CD4-positive, alpha-beta memory T cell (primary cell): ENCODE data around the gene SBF1. TPM values are rescaled to one million over a fixed set of nuclear protein-coding genes. Genes with fewer than 3 reads are reported as not detected.
A peak's percentile ranks its signal among the peaks of the same experiment; 100 is the strongest.

Source experiments
- CTCF ChIA-PET: fragments of 350-600 bp; sonication (Branson Sonifier 250); formaldehyde crosslinking; loops from one replicate; lab custom pipeline; 2021; ENCODE audit warnings: inconsistent platforms; ENCODE audit not compliant: partially characterized antibody; lab: Charles Lee
- POLR2A ChIA-PET: fragments of 350-600 bp; sonication (Branson Sonifier 250); formaldehyde crosslinking; loops from one replicate; lab custom pipeline; 2021; ENCODE audit not compliant: partially characterized antibody; lab: Charles Lee
- DNase-seq, 5 donors: peaks; one replicate each; pipeline versions ENCODE4 v3.0.0 to v3.0.0-alpha.2; 2020 to 2022; ENCODE audit warnings: mixed read lengths in 1 of 5
- H3K27ac ChIP-seq: one replicate; pipeline ENCODE4 v1.7.0; 2013; ENCODE audit warnings: low read depth, low read length
- H3K27me3 ChIP-seq: 2 replicates; pipeline ENCODE4 v1.7.0; 2013; ENCODE audit warnings: mild to moderate bottlenecking, low read length, moderate library complexity; ENCODE audit not compliant: insufficient read depth
- H3K36me3 ChIP-seq: 2 replicates; pipeline ENCODE4 v1.7.0; 2013; ENCODE audit warnings: mild to moderate bottlenecking, low read length, moderate library complexity; ENCODE audit not compliant: insufficient read depth
- H3K4me1 ChIP-seq: 2 replicates; pipeline ENCODE4 v1.7.0; 2013; ENCODE audit warnings: mild to moderate bottlenecking, low read length, moderate library complexity; ENCODE audit not compliant: insufficient read depth
- H3K4me3 ChIP-seq, 2 donors: one replicate each; pipeline ENCODE4 v1.7.0; 2013; ENCODE audit warnings: low read length in 2 of 2, mild to moderate bottlenecking in 1 of 2
- H3K9me3 ChIP-seq, 2 donors: one replicate each; pipeline ENCODE4 v1.7.0; 2013; ENCODE audit warnings: low read length in 2 of 2, control low read depth in 1 of 2; ENCODE audit not compliant: control insufficient read depth in 1 of 2
- H3K27ac Mint-ChIP-seq, 7 donors: one replicate each; pipeline ENCODE4 v1.8.0; 2020 to 2021; ENCODE audit warnings: mixed read lengths in 7 of 7, mild to moderate bottlenecking in 6 of 7, inconsistent platforms in 3 of 7, moderate library complexity in 3 of 7
- H3K27me3 Mint-ChIP-seq, 2 donors: one replicate each; pipeline ENCODE4 v1.8.0; 2020 to 2021; ENCODE audit warnings: mixed read lengths in 2 of 2
- H3K36me3 Mint-ChIP-seq, 2 donors: one replicate each; pipeline ENCODE4 v1.8.0; 2020 to 2021; ENCODE audit warnings: mixed read lengths in 2 of 2, inconsistent platforms in 1 of 2, mild to moderate bottlenecking in 1 of 2
- H3K4me1 Mint-ChIP-seq, 4 donors: one replicate each; pipeline ENCODE4 v1.8.0; 2020 to 2021; ENCODE audit warnings: mixed read lengths in 4 of 4, mild to moderate bottlenecking in 1 of 4
- H3K4me3 Mint-ChIP-seq, 8 donors: one replicate each; pipeline ENCODE4 v1.8.0; 2020 to 2021; ENCODE audit warnings: mixed read lengths in 8 of 8, mild to moderate bottlenecking in 7 of 8, moderate library complexity in 6 of 8, inconsistent platforms in 3 of 8
- H3K9me3 Mint-ChIP-seq, 8 donors: one replicate each; pipeline ENCODE4 v1.8.0; 2020 to 2021; ENCODE audit warnings: mixed read lengths in 8 of 8, mild to moderate bottlenecking in 5 of 8, inconsistent platforms in 3 of 8, moderate library complexity in 1 of 8
- intact Hi-C: fragments of 100-400 bp; cut with micrococcal nuclease; formaldehyde crosslinking; loops from one replicate; pipeline ENCODE4 v1.15.1; 2023
- polyA plus RNA-seq, 2 donors: library from polyadenylated mRNA; unstranded; fragments of 300-500 nt; fragmentation: Illumina TruSeq; gene quantifications; one replicate each; pipeline ENCODE4 v1.2.3, GENCODE V29; 2021
- total RNA-seq, 2 experiments: library from RNA; stranded (reverse); gene quantifications; one replicate each; pipeline ENCODE4 v1.2.3, GENCODE V29; 2021

Gene SBF1
- total and polyA plus RNA-seq, 4 experiments from 2014 or later, result 13.2 to 221 (median 130) TPM

DNA sequence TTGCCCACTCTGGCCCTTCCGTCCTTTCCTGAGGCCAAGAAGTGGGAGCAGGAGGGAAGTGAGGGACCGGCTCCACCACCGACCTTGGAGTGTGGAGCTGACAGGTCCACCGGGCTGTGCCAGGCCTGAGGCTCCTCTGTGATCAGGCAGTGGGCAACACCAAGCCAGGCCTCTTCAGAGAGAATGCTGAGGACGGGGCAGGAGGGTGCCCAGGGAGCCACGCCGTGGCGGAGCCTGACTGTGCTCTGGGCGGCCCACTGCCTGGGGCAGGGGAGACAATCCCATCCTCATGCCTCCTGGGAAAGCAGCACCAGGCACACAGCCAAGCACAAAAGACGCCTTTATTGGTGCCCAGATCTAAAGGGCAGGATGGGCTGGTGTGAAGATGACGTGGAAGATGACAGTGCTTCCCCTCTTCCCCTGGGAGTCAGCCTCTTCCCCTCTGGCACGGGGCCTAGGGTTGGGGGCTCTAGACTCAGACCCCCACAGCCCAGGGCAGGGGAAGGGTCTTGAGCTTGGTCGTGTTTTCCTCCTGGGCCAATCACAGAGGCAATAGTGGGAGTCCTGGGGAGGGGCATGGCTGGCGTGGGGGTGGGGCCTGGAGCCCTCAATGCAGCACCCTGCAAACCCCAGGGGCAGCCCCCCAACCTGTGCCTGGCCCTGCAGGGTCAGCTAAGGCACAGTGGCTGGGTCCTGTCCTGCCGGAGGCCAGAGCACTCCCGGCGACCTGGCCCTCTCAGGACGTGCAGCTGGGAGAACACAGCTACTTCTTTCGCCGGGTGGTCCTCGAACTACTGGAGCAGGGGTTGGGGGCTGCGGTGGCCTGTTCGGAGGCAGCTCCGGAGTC, 28.0 kb upstream of the SBF1 start:
- H3K4me1 Mint-ChIP-seq, result peaks cover 1 to 9% (median 6%) of the 10 kb centered on the region in 4 donors
- H3K27me3 Mint-ChIP-seq, result no peaks in the 10 kb centered on the region
- ChIA-PET POLR2A (interaction anchor here (0.9 to 2.1 kb wide), 3 partner anchors 23 to 118 kb away, joined by 3 to 7 read pairs (median 5); partner anchors contain the start of gene SCO2), CTCF (interaction anchor here (1.3 kb wide), 1 partner anchor 23 kb away, joined by 5 read pairs; the partner anchor contains the start of gene SCO2)
- no peaks in the 10 kb centered on the region for H3K9me3 ChIP-seq
- no peaks in the 10 kb centered on the region for H3K27me3 ChIP-seq
- H3K4me1 ChIP-seq, result peaks cover 18% of the 10 kb centered on the region
- H3K27ac Mint-ChIP-seq, result no peak overlapping the region
- DNase-seq, result no peak
- no peak overlapping the region for H3K4me3 Mint-ChIP-seq
- intact Hi-C loops, result no loop called here
- H3K36me3 Mint-ChIP-seq, result peaks cover 0 to 10% of the 10 kb centered on the region in 2 donors
- H3K9me3 Mint-ChIP-seq, result no peaks in the 10 kb centered on the region
- peaks cover 22% of the 10 kb centered on the region for H3K36me3 ChIP-seq
- H3K27ac ChIP-seq, result no peak overlapping the region
- H3K4me3 ChIP-seq, result no peak overlapping the region

DNA sequence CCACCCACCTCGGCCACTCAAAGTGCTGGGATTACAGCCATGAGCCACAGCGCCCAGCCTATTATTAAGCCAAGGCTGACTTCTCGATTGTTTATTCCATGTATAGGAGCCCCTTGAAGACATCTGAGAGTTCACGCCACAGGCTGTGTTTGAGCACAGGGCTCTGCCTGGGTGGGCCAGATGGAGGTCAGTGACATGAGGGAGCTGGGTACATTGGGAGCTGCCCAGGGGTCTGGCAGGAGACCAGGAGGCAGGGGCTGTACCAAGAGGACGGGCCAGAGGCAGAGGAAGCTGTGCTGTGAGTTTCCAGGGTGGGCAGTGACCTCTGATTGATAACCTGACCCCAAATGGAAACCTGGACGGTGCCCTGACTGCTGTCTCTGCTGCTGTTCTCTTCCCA, 27.3 kb upstream of the SBF1 start:
- Histone ChIP-seq H3K27ac (no peak overlapping the region), H3K9me3 (no peaks in the 10 kb centered on the region), H3K27me3 (no peaks in the 10 kb centered on the region), H3K4me1 (peaks cover 17% of the 10 kb centered on the region), H3K36me3 (peaks cover 22% of the 10 kb centered on the region), H3K4me3 (no peak overlapping the region)
- H3K27ac Mint-ChIP-seq, result no peak overlapping the region
- no peak for DNase-seq
- peaks cover 0 to 6% of the 10 kb centered on the region in 2 donors for H3K36me3 Mint-ChIP-seq
- POLR2A ChIA-PET, result interaction anchor here (1.9 to 3.2 kb wide), 3 partner anchors 23 to 119 kb away, joined by 5 to 11 read pairs (median 7); partner anchors contain the start of gene SCO2
- no peak overlapping the region for H3K4me3 Mint-ChIP-seq
- H3K27me3 Mint-ChIP-seq, result no peaks in the 10 kb centered on the region
- CTCF ChIA-PET, result no interaction called here
- intact Hi-C loops, result no loop called here
- H3K9me3 Mint-ChIP-seq, result no peaks in the 10 kb centered on the region
- H3K4me1 Mint-ChIP-seq, result peaks cover under 1 to 7% (median 4%) of the 10 kb centered on the region in 4 donors

DNA sequence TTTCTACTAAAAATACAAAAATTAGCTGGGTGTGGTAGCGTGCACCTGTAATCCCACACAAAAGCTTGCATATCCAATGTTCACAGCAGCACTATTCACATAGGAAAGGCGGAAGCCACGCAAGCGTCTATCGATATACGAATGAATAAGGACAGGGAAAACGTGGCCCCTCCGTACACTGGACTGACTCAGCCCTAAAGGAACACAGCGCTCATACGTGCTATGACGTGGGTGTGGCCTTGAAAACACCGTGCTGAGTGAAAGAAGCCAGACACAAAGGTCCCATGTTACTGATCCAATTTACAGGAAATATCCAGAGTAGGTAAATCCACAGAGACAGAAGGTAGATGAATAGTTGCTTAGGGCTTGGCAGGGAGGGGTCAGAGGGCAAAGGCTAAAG, 25.6 kb upstream of the SBF1 start:
- Histone ChIP-seq H3K27ac (no peak overlapping the region), H3K4me3 (no peak overlapping the region), H3K9me3 (no peaks in the 10 kb centered on the region), H3K36me3 (peaks cover 16% of the 10 kb centered on the region), H3K4me1 (peaks cover 3% of the 10 kb centered on the region), H3K27me3 (no peaks in the 10 kb centered on the region)
- DNase-seq, result no peak
- Mint-ChIP-seq H3K4me1 (peaks cover 0 to 5% (median under 1%) of the 10 kb centered on the region in 4 donors), H3K27me3 (no peaks in the 10 kb centered on the region), H3K9me3 (no peaks in the 10 kb centered on the region), H3K27ac (peak overlapping the region in 1 of 7 donors; percentile 30), H3K36me3 (peaks cover 0 to 3% of the 10 kb centered on the region in 2 donors), H3K4me3 (no peak overlapping the region)
- CTCF ChIA-PET, result interaction anchor here (1.3 to 1.9 kb wide), 5 partner anchors 18 to 120 kb away, joined by 3 to 10 read pairs (median 5); partner anchors contain the start of genes SCO2 and SYCE3
- intact Hi-C loops, result no loop called here
- POLR2A ChIA-PET, result interaction anchor here (1.0 to 3.4 kb wide), 4 partner anchors 26 to 121 kb away, joined by 3 to 21 read pairs (median 14); partner anchors contain the start of gene SCO2

DNA sequence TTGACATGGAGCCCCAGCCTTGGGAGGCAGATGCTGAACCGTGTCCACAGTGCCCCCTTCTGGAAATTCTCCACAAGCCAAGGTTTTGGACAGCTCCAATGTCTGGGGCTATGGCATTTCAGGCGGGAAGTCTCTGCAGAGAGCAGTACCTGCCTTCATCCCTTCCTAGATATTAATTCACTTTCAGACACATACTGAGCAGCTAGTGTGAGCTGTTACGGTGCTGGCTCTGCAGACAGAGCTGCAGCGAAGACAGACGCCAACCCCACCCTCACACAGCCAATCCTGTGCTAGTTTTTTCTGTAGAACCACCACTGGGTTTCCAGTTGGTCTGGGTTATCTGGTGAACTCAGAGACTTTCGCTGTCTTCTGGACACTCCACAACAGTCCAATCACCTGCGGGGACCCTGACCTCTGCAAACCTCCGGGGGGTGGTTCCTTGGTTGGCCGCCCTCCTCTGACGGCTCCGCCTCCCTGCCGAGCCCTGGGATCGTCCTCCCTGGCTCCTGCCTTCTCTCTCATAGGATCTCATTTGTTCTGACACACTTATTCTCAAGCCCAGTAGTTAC, 23.6 kb upstream of the SBF1 start:
- H3K4me1 ChIP-seq, result peaks cover 3% of the 10 kb centered on the region
- peaks cover 0 to 5% (median under 1%) of the 10 kb centered on the region in 4 donors for H3K4me1 Mint-ChIP-seq
- ChIA-PET CTCF (interaction anchor here (0.8 to 3.7 kb wide), 43 partner anchors 9 to 311 kb away, joined by 3 to 25 read pairs (median 5); partner anchors contain the start of genes HDAC10, LMF2, MIOX and NCAPH2), POLR2A (interaction anchor here (0.9 to 3.4 kb wide), 13 partner anchors 9 to 254 kb away, joined by 3 to 21 read pairs (median 5); partner anchors contain the start of genes ADM2, HDAC10, LMF2 and NCAPH2)
- H3K27ac Mint-ChIP-seq, result peak overlapping the region in 1 of 7 donors; percentile 30
- H3K9me3 Mint-ChIP-seq, result no peaks in the 10 kb centered on the region
- H3K4me3 ChIP-seq, result no peak overlapping the region
- peak; percentile 66 to 69 (median 68) for DNase-seq
- no peaks in the 10 kb centered on the region for H3K27me3 Mint-ChIP-seq
- no peaks in the 10 kb centered on the region for H3K27me3 ChIP-seq
- intact Hi-C loops, result loop anchor here (1.0 to 10.0 kb wide), 9 partner anchors 28 to 349 kb away; partner anchors contain the start of gene MAPK11
- no peaks in the 10 kb centered on the region for H3K9me3 ChIP-seq
- H3K27ac ChIP-seq, result no peak overlapping the region
- H3K36me3 Mint-ChIP-seq, result peaks cover 0 to 3% of the 10 kb centered on the region in 2 donors
- peaks cover 5% of the 10 kb centered on the region for H3K36me3 ChIP-seq
- no peak overlapping the region for H3K4me3 Mint-ChIP-seq

DNA sequence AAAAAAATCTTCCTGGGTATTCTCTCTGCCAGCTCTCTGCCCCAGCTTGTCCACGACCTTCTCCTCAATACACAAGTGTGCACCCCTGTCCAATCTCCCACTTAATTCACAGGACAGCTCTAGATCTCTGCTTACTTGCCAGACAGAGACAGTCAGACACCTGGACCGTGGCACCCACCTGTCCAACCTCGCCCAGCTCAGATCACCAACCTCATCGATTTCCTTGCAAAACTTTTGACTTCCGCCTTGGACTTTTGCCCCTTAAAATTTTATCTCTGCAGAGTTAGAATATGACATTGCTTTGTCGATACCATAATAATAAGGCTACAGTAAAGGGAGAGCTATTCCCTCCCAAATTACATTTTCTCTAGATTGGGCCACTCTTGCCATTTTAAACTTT, 22.3 kb upstream of the SBF1 start:
- no peak overlapping the region for H3K4me3 Mint-ChIP-seq
- H3K27ac ChIP-seq, result no peak overlapping the region
- H3K27me3 ChIP-seq, result no peaks in the 10 kb centered on the region
- no peaks in the 10 kb centered on the region for H3K27me3 Mint-ChIP-seq
- no peaks in the 10 kb centered on the region for H3K9me3 ChIP-seq
- CTCF ChIA-PET, result interaction anchor here (0.7 to 3.7 kb wide), 23 partner anchors 11 to 306 kb away, joined by 3 to 25 read pairs (median 5); partner anchors contain the start of genes HDAC10, LMF2, MIOX and NCAPH2
- no peak for DNase-seq
- H3K27ac Mint-ChIP-seq, result no peak overlapping the region
- H3K4me1 ChIP-seq, result peaks cover 3% of the 10 kb centered on the region
- H3K36me3 ChIP-seq, result no peaks in the 10 kb centered on the region
- intact Hi-C loops, result loop anchor here (5.0 to 10.0 kb wide), 2 partner anchors 52 to 225 kb away; partner anchors contain the start of gene MAPK11
- no peaks in the 10 kb centered on the region for H3K9me3 Mint-ChIP-seq
- no peak overlapping the region for H3K4me3 ChIP-seq
- H3K4me1 Mint-ChIP-seq, result peaks cover 0 to 5% (median under 1%) of the 10 kb centered on the region in 4 donors
- POLR2A ChIA-PET, result interaction anchor here (1.5 to 3.4 kb wide), 3 partner anchors 27 to 124 kb away, joined by 5 to 21 read pairs (median 12); partner anchors contain the start of gene SCO2
- peaks cover 0 to 3% of the 10 kb centered on the region in 2 donors for H3K36me3 Mint-ChIP-seq

DNA sequence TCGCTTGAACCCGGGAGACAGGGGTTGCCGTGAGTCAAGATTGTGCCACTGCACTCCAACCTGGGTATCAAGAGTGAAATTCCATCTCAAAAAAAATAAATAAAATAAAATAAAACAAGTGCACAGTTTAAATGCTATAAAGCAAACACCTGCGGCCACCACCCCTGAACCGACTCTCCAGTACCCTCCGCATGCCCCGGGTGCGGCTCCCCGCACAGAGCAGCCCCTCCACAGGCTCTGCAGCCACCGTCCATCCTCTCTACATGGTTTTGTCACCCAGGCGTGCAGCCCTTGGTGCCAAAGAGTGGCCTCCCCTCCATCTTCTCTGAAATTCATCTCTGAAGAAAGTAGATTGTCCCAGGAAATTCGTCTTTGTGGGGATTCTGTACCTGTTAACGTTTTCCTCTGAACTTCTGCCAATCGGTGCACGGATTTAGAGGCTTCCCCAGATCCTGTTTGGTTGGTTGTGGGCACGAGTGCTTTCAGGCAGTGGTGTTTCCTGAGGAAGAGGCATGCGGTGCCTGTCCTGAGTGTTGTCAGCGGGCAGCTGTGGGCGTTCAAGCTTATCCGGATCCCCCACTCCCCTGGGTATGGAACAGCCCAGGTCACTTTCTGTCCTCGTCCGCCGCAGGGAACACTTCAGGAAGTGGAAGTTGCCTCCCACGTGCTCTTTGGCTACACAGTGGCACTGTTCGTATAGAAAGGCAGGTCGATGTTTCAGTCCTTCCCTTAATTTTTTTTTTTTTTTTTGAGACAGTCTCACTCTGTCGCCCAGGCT, 15.9 kb upstream of the SBF1 start:
- DNase-seq, result no peak
- Histone ChIP-seq H3K27ac (no peak overlapping the region), H3K27me3 (no peaks in the 10 kb centered on the region), H3K36me3 (no peaks in the 10 kb centered on the region), H3K4me3 (no peak overlapping the region), H3K4me1 (peaks cover 8% of the 10 kb centered on the region), H3K9me3 (no peaks in the 10 kb centered on the region)
- H3K9me3 Mint-ChIP-seq, result no peaks in the 10 kb centered on the region
- no peaks in the 10 kb centered on the region for H3K27me3 Mint-ChIP-seq
- no peaks in the 10 kb centered on the region for H3K36me3 Mint-ChIP-seq
- H3K4me1 Mint-ChIP-seq, result peaks cover 5 to 13% (median 6%) of the 10 kb centered on the region in 4 donors
- peak overlapping the region in 3 of 7 donors; percentile 8 to 55 (median 42) for H3K27ac Mint-ChIP-seq
- intact Hi-C loops, result loop anchor here (10.0 kb wide), 1 partner anchor 46 kb away; no protein-coding TSS in a partner anchor
- ChIA-PET POLR2A (no interaction called here), CTCF (no interaction called here)
- peak overlapping the region in 6 of 8 donors; percentile 16 to 61 (median 46) for H3K4me3 Mint-ChIP-seq
